ENCODE data around the gene NUDT21.
"Not testable (repeated sequence)": the region's sequence is repeated elsewhere in the genome, so short reads cannot be mapped to it uniquely, and the experiment has no call there.

The NUDT21 gene

GRCh38 chr16:56380778-56381485, 70.2 kb downstream of the NUDT21 start:
- not testable (repeated sequence) for ATAC-seq, DNase-seq
